ENCODE data around the gene MAGI3.

- TF ChIP-seq, protein P1, sequence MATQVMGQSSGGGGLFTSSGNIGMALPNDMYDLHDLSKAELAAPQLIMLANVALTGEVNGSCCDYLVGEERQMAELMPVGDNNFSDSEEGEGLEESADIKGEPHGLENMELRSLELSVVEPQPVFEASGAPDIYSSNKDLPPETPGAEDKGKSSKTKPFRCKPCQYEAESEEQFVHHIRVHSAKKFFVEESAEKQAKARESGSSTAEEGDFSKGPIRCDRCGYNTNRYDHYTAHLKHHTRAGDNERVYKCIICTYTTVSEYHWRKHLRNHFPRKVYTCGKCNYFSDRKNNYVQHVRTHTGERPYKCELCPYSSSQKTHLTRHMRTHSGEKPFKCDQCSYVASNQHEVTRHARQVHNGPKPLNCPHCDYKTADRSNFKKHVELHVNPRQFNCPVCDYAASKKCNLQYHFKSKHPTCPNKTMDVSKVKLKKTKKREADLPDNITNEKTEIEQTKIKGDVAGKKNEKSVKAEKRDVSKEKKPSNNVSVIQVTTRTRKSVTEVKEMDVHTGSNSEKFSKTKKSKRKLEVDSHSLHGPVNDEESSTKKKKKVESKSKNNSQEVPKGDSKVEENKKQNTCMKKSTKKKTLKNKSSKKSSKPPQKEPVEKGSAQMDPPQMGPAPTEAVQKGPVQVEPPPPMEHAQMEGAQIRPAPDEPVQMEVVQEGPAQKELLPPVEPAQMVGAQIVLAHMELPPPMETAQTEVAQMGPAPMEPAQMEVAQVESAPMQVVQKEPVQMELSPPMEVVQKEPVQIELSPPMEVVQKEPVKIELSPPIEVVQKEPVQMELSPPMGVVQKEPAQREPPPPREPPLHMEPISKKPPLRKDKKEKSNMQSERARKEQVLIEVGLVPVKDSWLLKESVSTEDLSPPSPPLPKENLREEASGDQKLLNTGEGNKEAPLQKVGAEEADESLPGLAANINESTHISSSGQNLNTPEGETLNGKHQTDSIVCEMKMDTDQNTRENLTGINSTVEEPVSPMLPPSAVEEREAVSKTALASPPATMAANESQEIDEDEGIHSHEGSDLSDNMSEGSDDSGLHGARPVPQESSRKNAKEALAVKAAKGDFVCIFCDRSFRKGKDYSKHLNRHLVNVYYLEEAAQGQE (IDR thresholded peaks at IDR 0.05; ENCODE audit: insufficient read depth in 1 of 2, low read depth in 2 of 2, low read length in 2 of 2) = no peak
- no peak for TF ChIP-seq TAF1 (IDR thresholded peaks at IDR 0.05; ENCODE audit: borderline replicate concordance, insufficient read depth, low read length)
Observed at GRCh38 chr1:113647164-113647563, 256.8 kb downstream of the MAGI3 start.

Measured in PFSK-1 (cell line).